Endothelial cell of umbilical vein (primary cell): ENCODE measurements around the gene ESPNL. TPM values are rescaled to one million over a fixed set of nuclear protein-coding genes. Genes with fewer than 3 reads are reported as not detected.

Experiments used
- BruUV-seq: library from RNA; stranded (reverse); fragments of 400-500 nt; replicated peaks from 2 replicates; lab custom pipeline; 2021; lab: Mats Ljungman, UMichigan
- CTCF ChIA-PET: fragments of 300-600, 350-600 bp; sonication (Branson Sonifier 250); formaldehyde crosslinking; loops from one replicate; lab custom pipeline; 2021; ENCODE audit warnings: antibody characterized with exemption, inconsistent platforms; lab: Charles Lee
- POLR2A ChIA-PET: fragments of 300-600, 350-600 bp; sonication (Branson Sonifier 250); formaldehyde crosslinking; loops from one replicate; lab custom pipeline; 2021; ENCODE audit warnings: antibody characterized with exemption, inconsistent platforms; lab: Charles Lee
- DNase-seq: peaks from one replicate; pipeline ENCODE4 v3.0.0-alpha.2; 2011; ENCODE audit warnings: low read depth, low spot score
- FAIRE-seq: peaks from 2 replicates; lab custom pipeline; 2011; peaks lifted over from hg19 to GRCh38; lab: Jason Lieb, UNC
- H2AFZ ChIP-seq: 2 replicates; pipeline ENCODE4 v1.6.0; 2012; ENCODE audit warnings: low read depth, low read length, control low read depth, inconsistent platforms
- H3K27ac ChIP-seq: 2 replicates; pipeline ENCODE4 v1.5.1; 2011; ENCODE audit warnings: low read depth, mild to moderate bottlenecking, control low read depth, low read length, moderate library complexity; ENCODE audit not compliant: insufficient read depth
- H3K27me3 ChIP-seq, 2 experiments: 2 replicates each; pipeline versions ENCODE4 v1.6.0 to v1.6.1; 2011; ENCODE audit warnings: low read length in 2 of 2, mixed read lengths in 1 of 2; ENCODE audit not compliant: control insufficient read depth in 2 of 2, insufficient read depth in 2 of 2
- H3K36me3 ChIP-seq, 2 experiments: 2 replicates in 1 of 2; 3 replicates in 1 of 2; pipeline ENCODE4 v1.5.1; 2011; ENCODE audit warnings: low read length in 2 of 2, mild to moderate bottlenecking in 1 of 2, moderate library complexity in 1 of 2; ENCODE audit not compliant: control insufficient read depth in 2 of 2, insufficient read depth in 2 of 2; ENCODE audit errors: extremely low read depth in 1 of 2
- H3K4me1 ChIP-seq: 3 replicates; pipeline ENCODE4 v1.5.1; 2011; ENCODE audit warnings: mild to moderate bottlenecking, low read length; ENCODE audit not compliant: control insufficient read depth, insufficient read depth; ENCODE audit errors: extremely low read depth
- H3K4me2 ChIP-seq: 2 replicates; pipeline ENCODE4 v1.6.1; 2011; ENCODE audit warnings: low read length, control low read depth, mixed read lengths; ENCODE audit not compliant: insufficient read depth
- H3K4me3 ChIP-seq, 3 experiments: fragments of 200-600 bp in 1 of 3; sonication (generic), shearing (Covaris generic) in 1 of 3; replicated peaks in 1 of 3; 2 replicates each; pipeline ENCODE4 v1.5.1; 2011 to 2016; ENCODE audit warnings: control low read depth in 3 of 3, low read length in 3 of 3, mild to moderate bottlenecking in 2 of 3, inconsistent platforms in 1 of 3, low read depth in 1 of 3, moderate library complexity in 1 of 3; ENCODE audit not compliant: insufficient read depth in 1 of 3
- H3K79me2 ChIP-seq: 2 replicates; pipeline ENCODE4 v1.6.0; 2012; ENCODE audit warnings: low read length, inconsistent platforms; ENCODE audit not compliant: control insufficient read depth, insufficient read depth
- H3K9ac ChIP-seq: replicated peaks from 2 replicates; pipeline ENCODE3; 2011; ENCODE audit warnings: low read length, control low read depth; ENCODE audit not compliant: insufficient read depth; ENCODE audit errors: extremely low read depth
- H3K9me1 ChIP-seq: replicated peaks from 3 replicates; pipeline ENCODE4 v1.6.0; 2011; ENCODE audit warnings: mild to moderate bottlenecking, low read length; ENCODE audit not compliant: control insufficient read depth, insufficient read depth; ENCODE audit errors: extremely low read depth
- H3K9me3 ChIP-seq: replicated peaks from 2 replicates; pipeline ENCODE4 v1.5.1; 2012; ENCODE audit warnings: low read length, inconsistent platforms; ENCODE audit not compliant: control insufficient read depth, insufficient read depth
- H4K20me1 ChIP-seq: replicated peaks from 2 replicates; pipeline ENCODE3; 2011; ENCODE audit warnings: mild to moderate bottlenecking, low read length; ENCODE audit not compliant: control insufficient read depth, insufficient read depth; ENCODE audit errors: extremely low read depth
- EZH2 ChIP-seq: IDR thresholded peaks from 2 replicates; pipeline ENCODE4 v1.6.1; 2012; ENCODE audit warnings: borderline replicate concordance, low read depth, mild to moderate bottlenecking, moderate library complexity, low read length, inconsistent platforms; ENCODE audit not compliant: severe bottlenecking
- FOS ChIP-seq: IDR thresholded peaks from 2 replicates; pipeline ENCODE4 v1.6.1; 2011; ENCODE audit warnings: mild to moderate bottlenecking, low read length, moderate library complexity, borderline replicate concordance; ENCODE audit not compliant: insufficient read depth
- GATA2 ChIP-seq: IDR thresholded peaks from 2 replicates; pipeline ENCODE4 v1.7.0; 2011; ENCODE audit warnings: low read depth, mild to moderate bottlenecking, moderate library complexity, mixed read lengths, low read length; ENCODE audit not compliant: insufficient read length, insufficient read depth
- JUN ChIP-seq: IDR thresholded peaks from 2 replicates; pipeline ENCODE4 v1.6.1; 2011; ENCODE audit warnings: borderline replicate concordance, low read depth; ENCODE audit not compliant: insufficient read length, insufficient read depth
- MYC ChIP-seq: IDR thresholded peaks from one replicate; pipeline ENCODE4 v1.6.1; 2011; ENCODE audit warnings: mild to moderate bottlenecking, low read depth, low read length
- POLR2A ChIP-seq: IDR thresholded peaks from 2 replicates; pipeline ENCODE4 v1.6.1; 2012; ENCODE audit warnings: low read depth, mild to moderate bottlenecking, control low read depth, low read length
- POLR2AphosphoS5 ChIP-seq: IDR thresholded peaks from 2 replicates; pipeline ENCODE4 v1.6.1; 2012; ENCODE audit warnings: low read depth, mild to moderate bottlenecking, control low read depth, low read length, moderate library complexity; ENCODE audit not compliant: insufficient read depth
- dilution Hi-C: fragments of 300-500 bp; cut with MboI; formaldehyde crosslinking; loops from one replicate; pipeline ENCODE4 v1.15.0; 2019; ENCODE audit warnings: low sequenced_read_pairs; ENCODE audit not compliant: extremely low pct_ligation_motif_present
- intact Hi-C: fragments of 100-400 bp; cut with micrococcal nuclease; formaldehyde crosslinking; loops from one replicate; pipeline ENCODE4 v1.10.0; 2022
- polyA plus RNA-seq, 4 experiments: library from polyadenylated mRNA; depleted of rRNA in 3 of 4; stranded (reverse) in 3 of 4; unstranded in 1 of 4; fragments of >200 nt; gene quantifications; 2 replicates each; pipeline versions ENCODE4 v1.2.1 to v1.2.3, GENCODE V29; 2011 to 2012; ENCODE audit warnings: missing spikeins in 1 of 4
- total RNA-seq: library from RNA; stranded (reverse); gene quantifications from 2 replicates; pipeline ENCODE4 v1.2.3, GENCODE V29; 2021
- TF ChIP-seq, protein P1 (sequence below): IDR thresholded peaks from 2 replicates; pipeline ENCODE4 v1.6.1; 2011; ENCODE audit not compliant: insufficient read depth, insufficient read length
- TF ChIP-seq, protein P2 (sequence below), 2 donors: IDR thresholded peaks; 1 replicate in 1 of 2; 2 replicates in 1 of 2; pipeline ENCODE4 v1.5.1; 2011; ENCODE audit warnings: low read length in 2 of 2, mild to moderate bottlenecking in 2 of 2, moderate library complexity in 2 of 2, control low read depth in 1 of 2, inconsistent platforms in 1 of 2, low read depth in 1 of 2; ENCODE audit not compliant: insufficient read depth in 1 of 2; ENCODE audit errors: extremely low read depth in 1 of 2

ESPNL gene
- total and polyA plus RNA-seq, 2 donors (not counting 3 experiments of a cell fraction or from before 2014, with no cell fraction given) = not detected

DNA sequence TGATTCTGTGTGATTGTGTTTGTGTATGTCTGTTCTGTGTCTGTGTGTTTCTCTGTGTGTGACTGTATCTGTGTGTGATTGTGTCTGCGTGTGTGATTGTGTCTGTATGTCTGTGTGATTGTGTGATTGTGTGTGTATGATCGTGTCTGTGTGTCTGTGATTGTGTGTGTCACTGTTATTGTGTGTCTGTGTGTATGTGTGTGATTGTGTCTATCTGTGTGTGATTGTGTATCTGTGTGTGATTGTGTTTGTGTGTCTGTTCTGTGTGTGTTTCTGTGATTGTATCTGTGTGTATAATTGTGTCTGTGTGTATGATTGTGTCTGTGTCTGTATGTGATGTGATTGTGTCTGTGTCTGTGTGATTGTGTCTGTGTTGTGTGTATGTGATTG is 26.6 kb downstream of the ESPNL start:
- Histone ChIP-seq H2AFZ (no peak overlapping the region), H3K27ac (no peak overlapping the region), H3K27me3 (no peaks in the 10 kb centered on the region), H3K79me2 (no peaks in the 10 kb centered on the region), H3K36me3 (no peaks in the 10 kb centered on the region), H3K4me3 (no peak overlapping the region), H3K9ac (no peak overlapping the region), H3K9me3 (no peaks in the 10 kb centered on the region), H3K4me2 (no peak overlapping the region), H3K9me1 (no peaks in the 10 kb centered on the region), H4K20me1 (no peaks in the 10 kb centered on the region), H3K4me1 (no peaks in the 10 kb centered on the region)
- ChIA-PET POLR2A (interaction anchor here (0.7 kb wide), 1 partner anchor 11 kb away, joined by 7 read pairs; no protein-coding TSS in a partner anchor), CTCF (interaction anchor here (0.7 to 1.0 kb wide), 2 partner anchors 9 to 204 kb away, joined by 3 to 5 read pairs; no protein-coding TSS in a partner anchor)
- DNase-seq (no peak), FAIRE-seq (no peak)
- intact Hi-C loops (no loop called here), dilution Hi-C loops (no loop called here)
- TF ChIP-seq, protein P1, sequence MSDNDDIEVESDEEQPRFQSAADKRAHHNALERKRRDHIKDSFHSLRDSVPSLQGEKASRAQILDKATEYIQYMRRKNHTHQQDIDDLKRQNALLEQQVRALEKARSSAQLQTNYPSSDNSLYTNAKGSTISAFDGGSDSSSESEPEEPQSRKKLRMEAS = no peak
- TF ChIP-seq JUN (no peak), EZH2 (no peak), MYC (no peak), GATA2 (no peak), POLR2AphosphoS5 (no peak), FOS (no peak), POLR2A (no peak)
- TF ChIP-seq, protein P2, sequence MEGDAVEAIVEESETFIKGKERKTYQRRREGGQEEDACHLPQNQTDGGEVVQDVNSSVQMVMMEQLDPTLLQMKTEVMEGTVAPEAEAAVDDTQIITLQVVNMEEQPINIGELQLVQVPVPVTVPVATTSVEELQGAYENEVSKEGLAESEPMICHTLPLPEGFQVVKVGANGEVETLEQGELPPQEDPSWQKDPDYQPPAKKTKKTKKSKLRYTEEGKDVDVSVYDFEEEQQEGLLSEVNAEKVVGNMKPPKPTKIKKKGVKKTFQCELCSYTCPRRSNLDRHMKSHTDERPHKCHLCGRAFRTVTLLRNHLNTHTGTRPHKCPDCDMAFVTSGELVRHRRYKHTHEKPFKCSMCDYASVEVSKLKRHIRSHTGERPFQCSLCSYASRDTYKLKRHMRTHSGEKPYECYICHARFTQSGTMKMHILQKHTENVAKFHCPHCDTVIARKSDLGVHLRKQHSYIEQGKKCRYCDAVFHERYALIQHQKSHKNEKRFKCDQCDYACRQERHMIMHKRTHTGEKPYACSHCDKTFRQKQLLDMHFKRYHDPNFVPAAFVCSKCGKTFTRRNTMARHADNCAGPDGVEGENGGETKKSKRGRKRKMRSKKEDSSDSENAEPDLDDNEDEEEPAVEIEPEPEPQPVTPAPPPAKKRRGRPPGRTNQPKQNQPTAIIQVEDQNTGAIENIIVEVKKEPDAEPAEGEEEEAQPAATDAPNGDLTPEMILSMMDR (IDR thresholded peaks at IDR 0.05; ENCODE audit: extremely low read depth in 1 of 2, insufficient read depth in 1 of 2, low read depth in 1 of 2, low read length in 2 of 2) = no peak
- BruUV-seq = no TSS peak
